ENCODE data around the gene TRAF5.

DNA sequence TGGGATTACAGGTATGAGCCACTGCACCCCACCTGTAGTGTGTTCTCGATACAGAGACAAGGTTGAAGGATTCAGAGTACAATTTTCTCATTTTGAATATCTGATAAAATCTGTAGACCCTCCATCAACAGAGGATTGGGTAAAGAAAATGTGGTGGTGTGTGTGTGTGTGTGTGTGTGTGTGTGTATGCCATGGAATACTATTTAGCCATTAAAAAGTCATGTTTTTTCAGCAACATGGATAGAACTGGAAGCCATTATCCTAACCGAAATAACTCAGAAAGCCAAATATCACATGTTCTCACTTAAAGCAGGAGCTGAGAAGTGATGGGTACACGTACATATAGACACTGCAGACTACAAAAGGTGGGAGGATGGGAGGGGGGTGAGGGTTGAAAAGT is 57.9 kb downstream of the TRAF5 start:
- TF ChIP-seq POLR2A (IDR thresholded peaks at IDR 0.05; ENCODE audit: low read depth, low read length) (no peak), POLR2AphosphoS5 (IDR thresholded peaks at IDR 0.05; ENCODE audit: low read depth, low read length) (no peak)

Data from GM12892 (cell line).